Posterior cingulate gyrus (tissue), 11 donors: ENCODE measurements around the gene TUBGCP2.
A peak's percentile ranks its signal among the peaks of the same experiment; 100 is the strongest.

ENCODE experiments used
- DNase-seq, 10 donors: peaks; one replicate each; pipeline versions ENCODE4 v3.0.0 to v3.0.0-alpha.2; 2020 to 2021; ENCODE audit warnings: mixed read lengths in 3 of 10
- intact Hi-C: fragments of 100-400 bp; cut with DNase I; formaldehyde crosslinking; loops from one replicate; pipeline ENCODE4 v1.15.1; 2023

The TUBGCP2 gene

GRCh38 chr10:133307776-133308420 lies 774 bp downstream of the TUBGCP2 start:
- intact Hi-C loops, result no loop called here
- DNase-seq, result peak in 7 of 10 donors; percentile 61 to 94 (median 77)

DNA sequence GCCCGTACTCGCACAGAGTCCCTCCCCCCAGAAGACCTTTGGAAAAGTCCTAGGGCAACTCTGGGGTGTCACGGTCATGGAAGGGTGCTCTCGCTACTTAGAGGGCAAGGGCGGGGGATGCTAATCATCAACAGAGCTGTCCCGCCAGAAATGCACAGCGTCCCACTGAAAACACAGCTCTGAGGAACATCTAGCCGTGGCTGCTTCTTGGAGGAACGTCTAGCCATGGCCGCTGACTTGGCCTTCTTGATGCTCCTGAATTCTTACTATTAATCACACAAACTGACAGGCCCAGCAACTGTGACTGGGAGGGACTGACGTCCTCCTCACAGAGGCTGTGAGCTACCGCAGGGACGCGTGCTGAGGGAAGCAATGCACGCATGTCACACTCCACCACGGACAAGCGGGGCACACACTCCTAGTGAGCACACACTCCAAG lies 1.7 kb downstream of the TUBGCP2 start:
- intact Hi-C loops, result no loop called here
- peak in 2 of 10 donors; percentile 48 to 50 for DNase-seq

- peak in 2 of 10 donors; percentile 13 to 28 for DNase-seq
- intact Hi-C loops, result no loop called here
Observed at GRCh38 chr10:133306097-133306476, 2.6 kb downstream of the TUBGCP2 start.

DNA sequence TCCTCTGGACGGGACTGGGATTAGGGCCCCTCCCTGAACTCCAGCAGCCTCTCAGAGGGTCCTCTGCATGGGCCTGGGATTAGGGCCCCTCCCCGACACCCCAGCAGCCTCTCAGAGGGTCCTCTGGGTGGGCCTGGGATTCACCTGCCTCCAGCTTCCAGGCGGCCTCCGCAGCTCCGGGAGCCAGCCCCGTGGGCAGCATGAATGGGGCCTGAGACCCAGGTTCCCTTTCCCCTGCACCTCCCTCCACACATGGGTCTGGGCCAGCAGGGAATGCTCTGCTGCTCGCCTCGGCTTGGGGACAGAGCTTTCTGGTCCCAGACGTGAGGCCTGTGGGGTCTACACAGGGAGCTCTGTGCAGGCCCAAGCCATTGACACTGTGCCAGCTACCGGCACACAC lies 5.5 kb downstream of the TUBGCP2 start:
- DNase-seq, result no peak
- intact Hi-C loops, result no loop called here

- DNase-seq, result peak in 1 of 10 donors; percentile 42
- intact Hi-C loops, result no loop called here
Observed at GRCh38 chr10:133302230-133302629, 6.4 kb downstream of the TUBGCP2 start.

DNA sequence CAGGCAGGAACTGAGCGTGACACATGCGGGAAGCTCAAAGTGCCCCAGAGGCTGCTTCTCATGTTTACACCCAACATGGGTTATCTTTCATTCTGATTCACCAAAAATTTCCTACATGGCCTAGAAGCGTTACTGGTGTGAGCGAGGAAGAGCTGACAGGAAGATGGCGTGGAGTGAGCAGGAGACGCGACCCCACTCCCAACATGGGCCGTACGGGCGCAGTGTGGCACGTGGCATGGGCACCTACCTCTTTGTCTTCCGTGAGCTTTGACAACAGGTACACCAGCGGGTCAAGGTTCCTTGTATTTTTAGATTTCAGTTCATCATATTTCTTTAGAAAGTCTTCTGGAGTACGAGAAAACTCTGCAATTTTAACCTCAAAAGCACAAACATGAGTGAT lies 8.9 kb downstream of the TUBGCP2 start:
- peak in 1 of 10 donors; percentile 23 for DNase-seq
- intact Hi-C loops, result no loop called here

DNA sequence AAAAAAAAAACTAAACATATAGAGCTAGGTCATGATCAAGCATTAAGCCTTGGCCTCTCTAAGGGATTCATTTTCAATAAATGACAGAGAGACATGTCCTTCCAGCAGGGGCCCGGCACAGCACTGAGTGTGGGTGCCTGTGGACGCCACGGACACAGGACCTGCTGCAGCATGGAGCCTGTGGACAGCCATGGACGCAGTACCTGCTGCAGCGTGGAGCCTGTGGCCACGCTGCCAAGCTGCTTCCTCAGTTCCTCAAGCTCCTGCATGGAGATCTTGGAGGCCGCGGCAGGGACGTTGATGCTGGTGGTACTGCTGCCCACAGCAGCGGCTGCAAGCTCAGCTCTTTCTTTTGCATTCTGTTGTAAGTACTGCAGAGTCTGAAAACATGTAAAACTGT lies 9.4 kb downstream of the TUBGCP2 start:
- DNase-seq, result peak in 1 of 10 donors; percentile 37
- intact Hi-C loops, result no loop called here

DNA sequence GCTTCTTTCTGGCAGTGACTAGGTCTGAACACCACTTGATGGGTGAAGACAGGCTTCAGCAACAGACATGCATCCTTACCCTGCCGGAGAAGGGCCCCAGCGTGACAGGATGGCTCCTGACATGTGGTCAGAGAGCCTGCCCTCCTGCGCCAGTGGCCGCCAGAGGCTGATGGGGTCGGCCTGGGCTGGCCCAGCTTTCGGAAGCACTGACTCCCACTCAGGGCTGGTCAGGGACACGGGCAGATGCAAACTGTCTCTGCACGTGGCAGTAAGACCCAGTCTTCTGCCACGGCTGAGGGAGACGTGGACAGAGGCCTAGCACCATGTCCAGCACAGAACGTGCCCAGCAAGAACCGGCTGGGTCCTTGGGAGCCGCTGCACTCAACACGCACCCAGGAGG lies 10.2 kb downstream of the TUBGCP2 start:
- peak in 1 of 10 donors; percentile 49 for DNase-seq

GRCh38 chr10:133297504-133297903 lies 11.2 kb downstream of the TUBGCP2 start:
- DNase-seq, result peak in 1 of 10 donors; percentile 37
- intact Hi-C loops, result no loop called here

More for the DNA sequence above, 10.2 kb downstream of the TUBGCP2 start:
- intact Hi-C loops, result no loop called here

- peak in 2 of 10 donors; percentile 59 to 82 for DNase-seq
- intact Hi-C loops, result no loop called here
Observed at GRCh38 chr10:133295426-133296320, 13.0 kb downstream of the TUBGCP2 start.

GRCh38 chr10:133294189-133294588 lies 14.5 kb downstream of the TUBGCP2 start:
- no peak for DNase-seq
- intact Hi-C loops, result no loop called here

- intact Hi-C loops, result no loop called here
- DNase-seq, result no peak
Observed at GRCh38 chr10:133293810-133294119, 14.9 kb downstream of the TUBGCP2 start.

GRCh38 chr10:133292919-133293809 lies 15.5 kb downstream of the TUBGCP2 start:
- intact Hi-C loops, result no loop called here
- DNase-seq, result no peak

- intact Hi-C loops, result no loop called here
- no peak for DNase-seq
Observed at GRCh38 chr10:133289761-133290160, 18.9 kb downstream of the TUBGCP2 start.

DNA sequence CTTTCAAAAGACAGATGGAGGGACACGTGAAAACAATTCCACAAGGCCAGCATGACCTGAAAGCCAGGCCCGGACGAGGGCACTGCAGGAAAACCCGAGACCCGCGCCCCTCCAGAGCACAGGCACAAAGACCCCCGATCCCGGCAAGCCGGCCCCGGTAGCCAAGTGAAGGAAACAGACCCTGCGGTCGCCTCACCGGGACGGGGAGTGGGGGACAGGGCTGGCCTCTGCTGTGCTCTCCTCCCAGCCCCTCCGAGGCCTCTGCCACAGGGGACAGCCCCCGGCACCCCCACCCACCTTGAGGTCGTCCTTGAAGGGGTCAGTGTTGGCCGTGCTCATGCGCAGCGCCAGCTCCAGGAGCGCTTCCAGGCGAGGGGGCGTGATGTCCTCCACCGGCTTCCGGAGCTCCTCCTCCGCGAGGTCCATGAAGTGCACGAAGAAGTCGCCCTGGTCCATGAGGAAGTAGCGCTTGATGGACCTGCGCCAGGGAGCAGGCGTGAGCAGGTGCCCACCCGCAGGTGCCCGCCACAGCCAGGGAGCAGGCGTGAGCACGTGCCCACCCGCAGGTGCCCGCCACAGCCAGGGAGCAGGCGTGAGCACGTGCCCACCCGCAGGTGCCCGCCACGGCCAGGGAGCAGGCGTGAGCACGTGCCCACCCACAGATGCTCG lies 20.7 kb downstream of the TUBGCP2 start:
- intact Hi-C loops, result no loop called here
- DNase-seq, result peak in 1 of 10 donors; percentile 78

- intact Hi-C loops, result no loop called here
- DNase-seq, result no peak
Observed at GRCh38 chr10:133286366-133286765, 22.3 kb downstream of the TUBGCP2 start.

DNA sequence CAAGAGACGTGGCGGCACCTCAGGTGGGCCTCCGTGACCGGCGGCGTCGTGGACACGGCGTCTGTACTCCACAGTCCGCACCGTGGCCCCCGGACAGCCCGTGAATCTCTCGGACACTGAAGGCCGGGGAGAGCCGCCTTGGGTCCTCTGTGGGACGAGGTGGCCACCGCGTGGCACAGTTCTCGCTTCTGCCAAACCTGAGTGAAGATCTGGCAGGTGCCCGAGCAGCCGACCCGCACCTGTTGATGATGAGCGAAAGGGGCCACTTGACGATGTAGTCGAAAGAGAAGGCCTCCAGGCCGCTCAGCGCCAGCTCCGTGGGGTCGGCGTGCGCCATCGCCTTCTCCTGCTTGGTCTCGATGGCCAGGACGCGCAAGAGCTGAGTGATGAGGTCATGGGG lies 23.5 kb downstream of the TUBGCP2 start:
- intact Hi-C loops, result no loop called here
- no peak for DNase-seq

- no peak for DNase-seq
- intact Hi-C loops, result no loop called here
Observed at GRCh38 chr10:133283931-133284330, 24.7 kb downstream of the TUBGCP2 start.

GRCh38 chr10:133282846-133283390 lies 25.8 kb downstream of the TUBGCP2 start:
- intact Hi-C loops, result no loop called here
- DNase-seq, result no peak
